Measurements from ENCODE around the gene GRK2. TPM values are rescaled to one million over a fixed set of nuclear protein-coding genes. Genes with fewer than 3 reads are reported as not detected.

The GRK2 gene
- total RNA-seq, 1 donor from 2014 or later = 43.1 TPM

DNA sequence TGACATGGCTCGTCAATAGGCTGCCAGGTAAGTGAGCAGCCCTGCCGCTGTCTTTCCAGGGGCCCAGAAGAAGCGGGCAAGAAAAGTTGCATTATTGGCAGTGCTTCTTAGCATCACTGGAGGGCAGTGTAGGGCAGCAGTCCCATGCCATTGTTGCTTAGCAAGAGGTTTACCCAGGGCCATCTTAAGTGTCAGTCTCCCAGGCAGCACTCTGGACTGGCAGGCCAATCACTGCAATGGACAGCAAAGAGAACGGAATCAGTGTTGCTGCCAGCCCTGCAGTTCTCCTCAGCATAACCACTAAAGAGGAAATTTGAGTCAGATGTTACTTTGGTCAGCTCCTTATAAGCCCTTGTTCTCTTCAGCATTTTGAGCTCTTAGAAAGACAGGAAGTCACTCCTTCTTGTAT is 13.4 kb upstream of the GRK2 start:
- intact Hi-C loops (cut with DNase I) = no loop called here
- no peak for DNase-seq (ENCODE audit: low spot score)

DNA sequence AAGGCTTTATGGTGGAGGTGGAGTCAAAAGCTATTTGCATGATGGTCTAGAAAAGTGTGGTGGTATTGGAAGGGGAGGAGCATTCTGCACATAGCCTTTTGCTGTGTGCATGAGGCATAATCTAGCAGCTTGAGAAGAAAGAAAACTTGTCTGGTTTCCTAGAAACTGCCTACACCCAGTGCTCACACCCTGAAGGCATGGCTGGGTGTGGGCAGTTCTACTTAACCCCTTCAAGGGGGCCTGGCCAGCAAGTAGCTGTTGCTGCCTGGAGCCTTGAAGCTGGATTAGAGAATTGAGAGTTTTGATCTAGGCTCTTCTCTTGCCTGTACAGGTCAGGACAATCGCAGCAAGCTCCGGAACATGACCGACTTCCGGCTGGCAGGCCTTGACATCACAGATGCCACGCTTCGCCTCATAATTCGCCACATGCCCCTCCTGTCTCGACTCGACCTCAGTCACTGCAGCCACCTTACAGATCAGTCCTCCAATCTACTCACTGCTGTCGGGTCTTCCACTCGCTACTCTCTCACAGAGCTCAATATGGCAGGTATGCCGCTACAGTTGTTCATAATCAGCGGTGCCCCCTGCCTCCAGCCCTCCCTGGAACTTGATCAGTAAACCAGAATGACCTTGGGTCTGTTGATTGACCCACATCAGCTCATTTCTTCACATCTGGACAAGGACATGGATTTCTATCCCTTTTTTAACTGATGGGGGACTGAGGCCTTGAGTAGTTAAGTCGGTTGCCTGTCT is 12.2 kb upstream of the GRK2 start:
- no peak for DNase-seq (ENCODE audit: low spot score)
- intact Hi-C loops (cut with DNase I) = no loop called here

- intact Hi-C loops (cut with DNase I) = no loop called here
- no peak for DNase-seq (ENCODE audit: low spot score)
These were observed 11.5 kb upstream of the GRK2 start for GRCh38 chr11:67254798-67255197.

DNA sequence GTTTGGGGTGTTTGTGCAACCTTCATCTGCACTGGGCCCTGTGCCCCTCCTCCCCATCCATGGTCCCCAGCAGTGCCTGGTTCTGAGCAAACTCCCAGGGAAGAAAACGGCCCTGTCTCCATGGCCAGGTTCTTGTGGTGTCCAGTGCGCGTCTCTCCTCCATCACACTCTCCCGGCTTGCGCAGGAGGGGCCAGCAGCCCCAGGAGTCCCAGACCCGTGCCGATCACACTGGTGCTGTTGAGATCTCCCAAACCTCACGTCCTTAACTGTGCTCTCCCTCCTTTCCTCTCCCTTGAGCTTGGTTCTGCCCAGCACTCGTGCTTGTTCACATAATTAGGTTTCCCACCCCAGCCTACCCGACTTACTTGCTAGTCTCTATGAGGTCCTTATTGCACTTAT is 10.9 kb upstream of the GRK2 start:
- DNase-seq (ENCODE audit: low spot score) = no peak
- intact Hi-C loops (cut with DNase I) = no loop called here

DNA sequence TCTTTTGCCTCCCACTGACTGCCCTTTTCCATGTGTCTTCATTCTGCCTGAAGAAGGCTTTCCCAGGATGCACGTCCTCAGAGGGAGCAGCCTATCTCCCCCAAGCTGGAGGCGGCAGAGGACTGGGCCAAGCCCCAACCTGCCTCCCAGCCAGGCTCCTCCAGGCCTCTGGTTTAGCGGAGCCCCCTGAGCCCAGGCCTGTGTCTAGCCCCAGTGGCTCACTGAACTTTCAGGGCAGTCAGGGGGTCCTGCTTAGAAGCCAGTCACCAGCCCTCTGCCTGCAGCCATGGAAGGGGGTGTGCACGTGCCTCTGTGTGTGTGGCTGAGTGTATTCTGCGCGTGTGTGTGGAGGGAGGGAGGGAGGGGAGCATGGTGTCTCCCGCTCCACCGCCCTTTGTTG is 10.4 kb upstream of the GRK2 start:
- intact Hi-C loops (cut with DNase I) = no loop called here
- no peak for DNase-seq (ENCODE audit: low spot score)

GRCh38 chr11:67256477-67257135 is 9.7 kb upstream of the GRK2 start:
- intact Hi-C loops (cut with DNase I) = no loop called here
- no peak for DNase-seq (ENCODE audit: low spot score)

GRCh38 chr11:67260406-67260805 is 5.9 kb upstream of the GRK2 start:
- intact Hi-C loops (cut with DNase I) = loop anchor here (5.0 kb wide), 1 partner anchor 122 kb away; no protein-coding TSS in a partner anchor
- peak; percentile 51 for DNase-seq (ENCODE audit: low spot score)

DNA sequence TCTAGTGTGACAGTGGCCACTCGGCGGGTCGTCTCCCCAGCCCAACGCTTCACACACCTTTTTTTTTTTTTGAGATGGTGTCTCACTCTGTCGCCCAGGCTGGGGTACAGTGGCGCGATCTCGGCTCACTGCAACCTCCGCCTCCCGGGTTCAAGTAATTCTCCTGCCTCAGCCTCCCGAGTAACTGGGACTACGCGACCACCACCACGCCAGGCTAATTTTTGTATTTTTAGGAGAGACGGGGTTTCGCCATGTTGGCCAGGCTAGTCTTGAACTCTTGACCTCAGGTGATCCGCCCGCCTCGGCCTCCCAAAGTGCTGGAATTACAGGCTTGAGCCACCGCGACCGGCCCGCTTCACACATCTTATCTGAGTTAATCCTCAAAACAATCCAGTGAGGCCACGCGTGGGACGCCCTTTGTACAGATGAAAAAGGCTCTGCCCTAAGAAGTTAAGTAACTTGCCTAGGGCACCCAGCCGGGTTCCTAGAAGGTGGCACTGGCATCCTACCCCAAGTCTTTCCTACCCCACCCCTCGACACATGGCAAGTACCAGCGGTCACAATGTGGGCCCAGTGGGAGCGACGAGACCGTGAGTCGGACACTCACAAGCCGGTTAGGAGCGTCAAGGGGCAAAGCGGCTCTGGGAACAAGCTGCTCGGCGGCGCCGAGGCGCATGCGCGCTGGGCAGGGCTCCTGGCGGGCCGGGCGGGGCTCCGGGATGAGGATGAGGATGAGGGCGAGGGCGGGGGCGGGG is 5.2 kb upstream of the GRK2 start:
- peak; percentile 82 for DNase-seq (ENCODE audit: low spot score)
- intact Hi-C loops (cut with DNase I) = loop anchor here (5.0 kb wide), 1 partner anchor 121 kb away; no protein-coding TSS in a partner anchor

GRCh38 chr11:67261640-67261945 is 4.7 kb upstream of the GRK2 start:
- no peak for DNase-seq (ENCODE audit: low spot score)

GRCh38 chr11:67261946-67262681 is 4.2 kb upstream of the GRK2 start:
- peak; percentile 69 for DNase-seq (ENCODE audit: low spot score)
- intact Hi-C loops (cut with DNase I) = loop anchor here (1.0 to 5.0 kb wide), 2 partner anchors 55 to 120 kb away; no protein-coding TSS in a partner anchor

More at GRCh38 chr11:67261640-67261945, 4.7 kb upstream of the GRK2 start:
- intact Hi-C loops (cut with DNase I) = loop anchor here (5.0 kb wide), 1 partner anchor 121 kb away; no protein-coding TSS in a partner anchor

- DNase-seq (ENCODE audit: low spot score) = peak; percentile 92
- intact Hi-C loops (cut with DNase I) = loop anchor here (1.0 to 5.0 kb wide), 2 partner anchors 54 to 119 kb away; no protein-coding TSS in a partner anchor
These were observed 3.3 kb upstream of the GRK2 start for GRCh38 chr11:67262731-67263675.

DNA sequence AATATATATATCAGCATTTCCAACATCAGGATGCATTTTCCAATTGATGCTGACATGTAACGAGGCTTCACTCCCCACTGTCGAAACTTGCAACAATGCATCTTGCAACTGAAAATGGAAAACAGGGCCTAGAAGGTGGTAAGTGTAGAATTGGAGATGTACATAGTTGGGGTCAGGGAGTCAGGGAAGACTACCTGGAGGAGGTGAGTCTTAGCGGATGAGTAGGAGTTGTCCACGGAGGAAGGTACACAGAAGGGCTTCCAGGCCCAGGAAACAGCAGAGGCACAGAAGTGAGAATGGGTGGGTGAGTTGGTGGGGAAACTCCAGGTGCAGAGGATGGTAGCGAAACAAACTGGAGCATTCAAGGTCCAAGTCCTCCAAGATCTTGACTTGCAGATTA is 2.0 kb upstream of the GRK2 start:
- DNase-seq (ENCODE audit: low spot score) = peak; percentile 10
- intact Hi-C loops (cut with DNase I) = loop anchor here (5.0 kb wide), 1 partner anchor 118 kb away; no protein-coding TSS in a partner anchor

GRCh38 chr11:67264877-67265632 is 1.2 kb upstream of the GRK2 start:
- DNase-seq (ENCODE audit: low spot score) = peak; percentile 47
- intact Hi-C loops (cut with DNase I) = loop anchor here (5.0 kb wide), 2 partner anchors 37 to 117 kb away; partner anchors contain the start of gene SSH3

DNA sequence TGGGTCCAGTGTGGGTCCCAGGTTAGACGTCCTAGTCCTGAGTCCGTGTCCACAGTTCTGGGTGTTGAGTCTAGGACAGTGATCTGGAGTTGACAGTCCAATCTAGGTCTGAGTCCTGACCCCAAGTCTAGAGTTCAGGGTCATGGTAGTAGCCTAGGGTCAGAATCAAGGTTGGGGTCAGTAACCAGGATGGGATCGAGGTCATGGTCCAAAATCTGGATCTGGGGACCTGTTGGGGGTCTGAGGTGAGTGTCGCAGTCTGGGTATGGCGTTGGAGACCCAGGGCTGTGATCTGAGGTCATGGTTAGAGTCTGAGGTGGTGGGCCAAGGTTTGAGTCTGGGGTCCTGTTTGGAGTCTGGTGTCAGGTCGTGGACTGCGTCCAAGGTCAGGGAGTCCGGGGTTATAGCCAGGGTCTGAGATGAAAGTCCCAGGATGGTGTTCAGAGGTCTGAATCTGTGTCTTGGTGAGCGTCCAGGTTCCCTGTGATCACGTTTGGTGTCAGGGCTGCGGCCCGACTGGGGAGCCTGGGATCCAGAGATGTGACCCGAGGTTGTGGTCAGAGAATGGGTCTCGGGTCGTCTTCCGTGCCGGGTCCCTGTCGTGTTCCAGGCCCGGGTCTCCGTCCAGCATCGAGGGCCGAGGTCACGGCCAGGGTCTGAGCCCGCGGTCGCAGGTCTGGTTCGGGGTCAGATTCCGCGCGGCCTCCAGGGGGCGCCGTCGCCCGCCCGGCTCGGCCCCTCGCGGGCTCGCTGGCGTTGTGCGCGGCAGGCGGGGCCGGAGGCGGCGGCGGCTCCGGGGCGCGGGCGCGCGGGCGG is 432 bp upstream of the GRK2 start:
- DNase-seq (ENCODE audit: low spot score) = peak; percentile 93
- intact Hi-C loops (cut with DNase I) = loop anchor here (1.0 to 5.0 kb wide), 3 partner anchors 23 to 51 kb away; partner anchors contain the start of genes ANKRD13D and SSH3

- peak; percentile 75 for DNase-seq (ENCODE audit: low spot score)
- intact Hi-C loops (cut with DNase I) = loop anchor here (2.0 to 5.0 kb wide), 2 partner anchors 21 to 35 kb away; partner anchors contain the start of genes ANKRD13D and SSH3
These were observed 1.2 kb downstream of the GRK2 start for GRCh38 chr11:67267188-67268080.

Measured in cardiac septum (tissue), 1 donor.